ENCODE data around the gene XYLT1.

- TF ChIP-seq POLR2A (IDR thresholded peaks at IDR 0.05; ENCODE audit: low read depth, low read length) (no peak), TAF1 (IDR thresholded peaks at IDR 0.05; ENCODE audit: low read depth, low read length) (no peak), POLR2AphosphoS5 (IDR thresholded peaks at IDR 0.05; ENCODE audit: low read depth, low read length) (no peak), PAX5 (IDR thresholded peaks at IDR 0.05; ENCODE audit: insufficient read depth, low read length, severe bottlenecking) (no peak), SPI1 (IDR thresholded peaks at IDR 0.05; ENCODE audit: low read depth, low read length) (no peak), POU2F2 (IDR thresholded peaks at IDR 0.05; ENCODE audit: low read depth, low read length) (no peak)
These were observed 293.4 kb downstream of the XYLT1 start for GRCh38 chr16:17177242-17177958.
